HFFc6 (cell line): ENCODE data around the gene ARHGAP23. TPM values are rescaled to one million over a fixed set of nuclear protein-coding genes. Genes with fewer than 3 reads are reported as not detected.
"Not testable (repeated sequence)": the region's sequence is repeated elsewhere in the genome, so short reads cannot be mapped to it uniquely, and the experiment has no call there.

Source experiments
- DNase-seq: peaks from one replicate; pipeline ENCODE4 v3.0.0-alpha.2; 2018
- H3K27ac Mint-ChIP-seq: 2 replicates; pipeline ENCODE4 v1.8.0; 2020; ENCODE audit warnings: mild to moderate bottlenecking, mixed read lengths
- H3K27me3 Mint-ChIP-seq: 2 replicates; pipeline ENCODE4 v1.8.0; 2021; ENCODE audit warnings: mild to moderate bottlenecking, moderate library complexity, mixed read lengths; ENCODE audit not compliant: insufficient read depth
- H3K36me3 Mint-ChIP-seq: 2 replicates; pipeline ENCODE4 v1.8.0; 2021; ENCODE audit warnings: low read depth, mixed read lengths
- H3K4me1 Mint-ChIP-seq: 2 replicates; pipeline ENCODE4 v1.8.0; 2020; ENCODE audit warnings: low read depth, mixed read lengths
- H3K4me3 Mint-ChIP-seq: 2 replicates; pipeline ENCODE4 v1.8.0; 2020; ENCODE audit warnings: mild to moderate bottlenecking, moderate library complexity, mixed read lengths
- H3K9me3 Mint-ChIP-seq: 2 replicates; pipeline ENCODE4 v1.8.0; 2020; ENCODE audit warnings: mild to moderate bottlenecking, mixed read lengths
- total RNA-seq, 6 experiments: library from RNA; stranded (reverse); fragmentation: NEBNext Ultra II Directional; extraction: Animal tissue kit (Norgen Biotek cat#: 25700); gene quantifications; 2 replicates in 1 of 6; 3 replicates in 5 of 6; pipeline ENCODE4 v1.2.3, GENCODE V29; 2021
- TF ChIP-seq, protein P1 (sequence below): fragments of 200-600 bp; sonication (generic); IDR thresholded peaks from 2 replicates; pipeline ENCODE4 v1.5.0; 2021; ENCODE audit warnings: antibody characterized with exemption, mild to moderate bottlenecking

The ARHGAP23 gene
- total RNA-seq, 6 experiments from 2014 or later: 206 to 231 (median 224) TPM

DNA sequence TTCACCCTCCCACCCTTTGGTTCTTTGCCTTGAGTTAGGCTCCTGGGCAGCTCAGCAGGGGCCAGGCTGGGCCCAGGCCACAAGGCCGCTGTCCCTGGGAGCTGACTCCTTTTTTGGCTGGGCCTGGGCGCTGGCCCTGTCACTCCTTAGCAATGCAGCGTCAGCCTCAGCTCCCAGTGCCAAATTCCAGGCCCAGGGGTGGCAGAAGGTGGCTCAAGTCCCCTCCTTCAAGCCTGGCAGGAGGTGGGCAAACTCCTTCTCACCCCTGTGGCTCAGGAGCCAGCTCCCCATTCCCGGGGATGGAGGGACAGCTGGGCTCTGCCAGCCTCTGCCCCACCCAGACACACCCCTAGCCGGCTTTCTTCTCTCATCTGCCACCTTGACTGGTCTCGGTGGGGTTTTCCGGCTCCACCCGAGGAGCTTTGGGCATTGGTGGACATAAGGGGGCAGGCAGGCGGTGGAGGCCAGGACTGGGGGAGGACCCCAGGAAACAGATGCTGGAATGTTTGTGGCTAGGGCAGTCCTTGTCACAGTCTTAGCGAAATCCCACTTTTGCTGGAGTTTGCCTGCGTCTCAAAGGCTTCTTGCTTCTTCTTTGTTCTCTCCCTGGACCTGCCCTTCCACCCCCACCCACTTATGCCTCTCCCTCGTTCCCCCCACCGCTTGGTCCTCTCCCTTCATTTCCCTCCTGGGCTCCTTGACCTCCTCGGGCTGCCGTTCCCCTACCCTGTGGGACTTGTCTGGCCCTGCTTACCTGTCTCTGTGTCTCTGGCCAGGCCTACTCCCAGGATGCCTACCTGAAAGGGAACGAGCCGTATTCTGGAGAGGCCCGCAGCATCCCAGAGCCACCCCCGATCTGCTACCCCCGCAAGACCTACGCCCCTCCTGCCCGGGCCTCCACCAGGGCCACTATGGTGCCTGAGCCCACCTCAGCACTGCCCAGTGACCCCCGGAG is 37.4 kb downstream of the ARHGAP23 start:
- TF ChIP-seq, protein P1, sequence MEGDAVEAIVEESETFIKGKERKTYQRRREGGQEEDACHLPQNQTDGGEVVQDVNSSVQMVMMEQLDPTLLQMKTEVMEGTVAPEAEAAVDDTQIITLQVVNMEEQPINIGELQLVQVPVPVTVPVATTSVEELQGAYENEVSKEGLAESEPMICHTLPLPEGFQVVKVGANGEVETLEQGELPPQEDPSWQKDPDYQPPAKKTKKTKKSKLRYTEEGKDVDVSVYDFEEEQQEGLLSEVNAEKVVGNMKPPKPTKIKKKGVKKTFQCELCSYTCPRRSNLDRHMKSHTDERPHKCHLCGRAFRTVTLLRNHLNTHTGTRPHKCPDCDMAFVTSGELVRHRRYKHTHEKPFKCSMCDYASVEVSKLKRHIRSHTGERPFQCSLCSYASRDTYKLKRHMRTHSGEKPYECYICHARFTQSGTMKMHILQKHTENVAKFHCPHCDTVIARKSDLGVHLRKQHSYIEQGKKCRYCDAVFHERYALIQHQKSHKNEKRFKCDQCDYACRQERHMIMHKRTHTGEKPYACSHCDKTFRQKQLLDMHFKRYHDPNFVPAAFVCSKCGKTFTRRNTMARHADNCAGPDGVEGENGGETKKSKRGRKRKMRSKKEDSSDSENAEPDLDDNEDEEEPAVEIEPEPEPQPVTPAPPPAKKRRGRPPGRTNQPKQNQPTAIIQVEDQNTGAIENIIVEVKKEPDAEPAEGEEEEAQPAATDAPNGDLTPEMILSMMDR: no peak
- Mint-ChIP-seq H3K9me3 (no peaks in the 10 kb centered on the region), H3K36me3 (peaks cover 48% of the 10 kb centered on the region), H3K27ac (peak overlapping the region; percentile 96), H3K4me1 (peaks cover 65% of the 10 kb centered on the region), H3K4me3 (peak overlapping the region; percentile 90), H3K27me3 (peaks cover 10% of the 10 kb centered on the region)
- peak; percentile 81 for DNase-seq

DNA sequence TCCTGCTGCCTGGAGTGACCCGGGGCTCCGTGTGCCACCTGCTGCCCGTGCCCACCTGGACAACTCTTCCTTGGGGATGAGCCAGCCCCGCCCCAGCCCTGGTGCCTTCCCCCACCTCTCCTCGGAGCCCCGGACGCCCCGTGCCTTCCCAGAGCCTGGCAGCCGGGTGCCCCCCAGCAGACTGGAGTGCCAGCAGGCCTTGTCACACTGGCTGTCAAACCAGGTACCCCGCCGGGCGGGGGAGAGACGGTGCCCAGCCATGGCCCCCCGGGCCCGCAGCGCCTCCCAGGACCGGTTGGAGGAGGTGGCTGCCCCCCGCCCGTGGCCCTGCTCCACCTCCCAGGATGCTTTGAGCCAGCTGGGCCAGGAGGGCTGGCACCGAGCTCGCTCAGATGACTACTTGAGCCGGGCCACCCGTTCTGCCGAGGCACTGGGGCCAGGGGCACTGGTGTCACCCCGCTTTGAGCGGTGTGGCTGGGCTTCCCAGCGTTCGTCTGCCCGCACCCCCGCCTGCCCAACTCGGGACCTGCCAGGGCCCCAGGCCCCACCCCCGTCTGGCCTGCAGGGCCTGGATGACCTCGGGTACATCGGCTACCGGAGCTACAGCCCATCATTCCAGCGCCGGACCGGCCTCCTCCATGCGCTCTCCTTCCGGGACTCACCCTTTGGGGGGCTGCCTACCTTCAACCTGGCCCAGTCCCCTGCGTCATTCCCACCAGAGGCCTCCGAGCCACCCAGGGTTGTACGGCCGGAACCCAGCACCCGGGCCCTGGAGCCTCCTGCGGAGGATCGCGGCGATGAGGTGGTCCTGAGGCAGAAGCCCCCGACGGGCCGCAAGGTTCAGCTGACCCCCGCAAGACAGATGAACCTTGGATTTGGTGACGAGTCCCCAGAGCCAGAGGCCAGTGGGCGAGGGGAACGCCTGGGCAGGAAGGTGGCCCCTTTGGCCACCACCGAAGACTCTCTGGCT is 38.4 kb downstream of the ARHGAP23 start:
- Mint-ChIP-seq H3K4me1 (peaks cover 69% of the 10 kb centered on the region), H3K4me3 (peak overlapping the region; percentile 90; the same call in 1 of the 2 replicates), H3K27me3 (peaks cover 10% of the 10 kb centered on the region), H3K9me3 (no peaks in the 10 kb centered on the region), H3K36me3 (peaks cover 50% of the 10 kb centered on the region), H3K27ac (peak overlapping the region; percentile 85)
- DNase-seq: no peak
- TF ChIP-seq, protein P1: no peak

DNA sequence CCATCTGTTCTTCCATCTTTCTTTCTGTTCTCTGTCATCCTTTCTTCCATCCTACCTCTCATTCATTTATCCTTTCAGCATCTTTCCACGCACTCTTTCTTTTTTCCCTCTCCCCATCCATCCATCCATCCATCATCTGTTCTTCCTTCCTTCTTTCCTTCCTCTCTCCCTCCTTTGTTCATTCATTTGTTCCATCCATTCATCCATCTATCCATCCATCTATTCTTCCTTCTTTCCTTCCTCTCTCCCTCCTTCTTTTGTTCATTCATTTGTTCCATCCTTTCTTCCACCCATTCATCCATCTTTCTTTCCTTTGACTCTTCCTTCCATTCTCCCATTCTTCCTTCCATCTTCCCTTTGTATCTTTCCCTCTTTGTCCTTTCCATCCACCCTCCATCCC is 39.2 kb downstream of the ARHGAP23 start:
- H3K4me3 Mint-ChIP-seq: peak overlapping the region; percentile 70

DNA sequence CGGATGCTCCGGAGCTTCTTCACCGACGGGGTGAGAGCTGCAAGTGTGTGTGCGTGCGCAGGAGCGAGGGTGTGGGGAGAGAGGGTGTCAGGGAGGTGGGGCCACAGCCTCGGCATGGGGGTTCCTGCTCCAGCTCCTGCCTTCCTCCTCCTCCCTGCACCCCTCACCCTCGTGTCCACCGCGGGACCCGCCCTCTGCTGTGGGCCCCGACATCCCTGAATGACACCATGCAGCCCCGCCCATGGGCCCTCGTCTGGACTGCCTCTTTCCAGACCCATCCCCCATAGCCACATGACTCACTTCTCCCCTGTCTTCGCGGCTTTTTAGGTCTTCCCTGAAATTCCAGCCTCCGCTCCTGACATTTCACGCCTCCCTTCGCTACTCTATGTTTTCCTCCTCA is 41.6 kb downstream of the ARHGAP23 start:
- H3K4me3 Mint-ChIP-seq: peak overlapping the region; percentile 43
- TF ChIP-seq, protein P1: no peak
- DNase-seq: peak; percentile 68
- H3K4me1 Mint-ChIP-seq: peaks cover 70% of the 10 kb centered on the region
- peaks cover 36% of the 10 kb centered on the region for H3K36me3 Mint-ChIP-seq
- H3K27ac Mint-ChIP-seq: peak overlapping the region; percentile 80
- no peaks in the 10 kb centered on the region for H3K9me3 Mint-ChIP-seq
- peaks cover 12% of the 10 kb centered on the region for H3K27me3 Mint-ChIP-seq

More for the DNA sequence above, 39.2 kb downstream of the ARHGAP23 start:
- peak overlapping the region; percentile 85 for H3K27ac Mint-ChIP-seq
- peaks cover 50% of the 10 kb centered on the region for H3K36me3 Mint-ChIP-seq
- H3K4me1 Mint-ChIP-seq: peaks cover 78% of the 10 kb centered on the region
- TF ChIP-seq, protein P1: no peak
- peaks cover 13% of the 10 kb centered on the region for H3K27me3 Mint-ChIP-seq
- no peaks in the 10 kb centered on the region for H3K9me3 Mint-ChIP-seq
- no peak for DNase-seq

DNA sequence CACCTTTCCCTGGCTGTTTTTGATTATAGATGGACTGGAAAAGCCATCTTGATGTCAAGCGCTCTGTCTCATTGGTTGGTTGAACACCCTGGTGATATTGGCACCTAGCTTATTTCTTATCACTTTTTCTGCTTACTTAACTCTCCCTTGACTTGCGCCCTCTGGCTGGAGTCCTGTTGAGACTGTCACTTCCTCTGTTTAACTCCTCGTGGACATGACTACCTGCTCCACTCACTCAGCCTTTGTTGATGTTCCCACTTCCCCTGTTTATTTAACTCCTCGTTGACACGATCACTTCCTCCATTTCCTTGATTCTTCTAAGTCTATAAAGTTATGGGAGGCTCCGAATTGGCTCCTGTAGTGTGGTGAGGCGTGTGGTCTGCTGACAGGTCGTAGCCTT is 43.0 kb downstream of the ARHGAP23 start:
- Mint-ChIP-seq H3K27me3 (peaks cover 12% of the 10 kb centered on the region), H3K4me3 (peak overlapping the region; percentile 72), H3K36me3 (peaks cover 46% of the 10 kb centered on the region), H3K4me1 (peaks cover 67% of the 10 kb centered on the region), H3K27ac (peak overlapping the region; percentile 90)
- DNase-seq, H3K9me3 Mint-ChIP-seq: not testable (repeated sequence)
- TF ChIP-seq, protein P1: peak; percentile 39; the same call in 1 of the 2 replicates
